CD4-positive, alpha-beta T cell (primary cell): ENCODE measurements around the gene RAPH1. TPM values are rescaled to one million over a fixed set of nuclear protein-coding genes. Genes with fewer than 3 reads are reported as not detected.

Source experiments
- ATAC-seq: fragments of 200-7000 bp; cut with Tn5 transposase; one replicate; pipeline ENCODE4 v1.10.0; 2022; ENCODE audit warnings: mild to moderate bottlenecking; ENCODE audit not compliant: poor library complexity
- CTCF ChIA-PET: fragments of 350-600 bp; sonication (Branson Sonifier 250); formaldehyde crosslinking; loops from one replicate; lab custom pipeline; 2021; ENCODE audit warnings: antibody characterized with exemption, inconsistent platforms; lab: Charles Lee
- POLR2A ChIA-PET: fragments of 350-600 bp; sonication (Branson Sonifier 250); formaldehyde crosslinking; loops from one replicate; lab custom pipeline; 2021; ENCODE audit warnings: antibody characterized with exemption, inconsistent platforms; lab: Charles Lee
- DNase-seq, 14 experiments: peaks; one replicate each; pipeline ENCODE4 v3.0.0-alpha.2; 2013 to 2020; ENCODE audit warnings: mixed read lengths in 2 of 14
- H3K27ac ChIP-seq, 2 donors: one replicate each; pipeline versions ENCODE4 v1.5.1 to v1.7.0; 2013; ENCODE audit warnings: low read length in 2 of 2, low read depth in 1 of 2, mild to moderate bottlenecking in 1 of 2
- H3K27me3 ChIP-seq, 2 experiments: 1 replicate in 1 of 2; 2 replicates in 1 of 2; pipeline versions ENCODE4 v1.6.1 to v1.7.0; 2013; ENCODE audit warnings: low read length in 2 of 2, control low read depth in 1 of 2, mild to moderate bottlenecking in 1 of 2, moderate library complexity in 1 of 2; ENCODE audit not compliant: insufficient read depth in 2 of 2, control insufficient read depth in 1 of 2
- H3K36me3 ChIP-seq: one replicate; pipeline ENCODE4 v1.6.1; 2013; ENCODE audit warnings: low read length, control low read depth; ENCODE audit not compliant: insufficient read depth
- H3K4me1 ChIP-seq: one replicate; pipeline ENCODE4 v1.6.1; 2013; ENCODE audit warnings: low read length, control low read depth; ENCODE audit not compliant: insufficient read depth
- H3K4me3 ChIP-seq: one replicate; pipeline ENCODE4 v1.5.1; 2013; ENCODE audit warnings: mild to moderate bottlenecking, low read length, moderate library complexity
- H3K9me3 ChIP-seq, 2 experiments: 1 replicate in 1 of 2; 2 replicates in 1 of 2; pipeline versions ENCODE4 v1.6.1 to v1.7.0; 2013; ENCODE audit warnings: low read length in 2 of 2, mild to moderate bottlenecking in 2 of 2, control low read depth in 1 of 2, moderate library complexity in 1 of 2; ENCODE audit not compliant: control insufficient read depth in 1 of 2, insufficient read depth in 1 of 2
- H3K27ac Mint-ChIP-seq: one replicate; pipeline ENCODE4 v1.8.0; 2020; ENCODE audit warnings: mixed read lengths
- H3K27me3 Mint-ChIP-seq: one replicate; pipeline ENCODE4 v1.8.0; 2021; ENCODE audit warnings: mixed read lengths
- H3K36me3 Mint-ChIP-seq: one replicate; pipeline ENCODE4 v1.8.0; 2021; ENCODE audit warnings: low read depth, mixed read lengths
- H3K4me1 Mint-ChIP-seq: one replicate; pipeline ENCODE4 v1.8.0; 2021; ENCODE audit warnings: low read depth, mixed read lengths
- H3K4me3 Mint-ChIP-seq: one replicate; pipeline ENCODE4 v1.8.0; 2020; ENCODE audit warnings: mild to moderate bottlenecking, mixed read lengths
- H3K9me3 Mint-ChIP-seq: one replicate; pipeline ENCODE4 v1.8.0; 2020; ENCODE audit warnings: mixed read lengths
- intact Hi-C, 2 experiments: fragments of 100-400 bp; cut with DNase I in 1 of 2; cut with micrococcal nuclease in 1 of 2; formaldehyde crosslinking; loops; one replicate each; pipeline versions ENCODE4 v1.15.1 to v1.9.0; 2023 to 2025; cut with DNase I, micrococcal nuclease
- total RNA-seq, 174 experiments: library from RNA in 2 of 174; stranded (reverse) in 2 of 174; gene quantifications; one replicate each; pipeline ENCODE4 v1.2.3 and lab custom pipeline; 2021 to 2026
- TF ChIP-seq, protein P1 (sequence below): fragments of 200-600 bp; IDR thresholded peaks from one replicate; pipeline ENCODE4 v1.8.0; 2022; ENCODE audit warnings: antibody characterized with exemption, mild to moderate bottlenecking

Gene RAPH1
- total RNA-seq, 2 experiments from 2014 or later: 4.3 to 5.8 TPM

GRCh38 chr2:203463266-203463678 is 71.8 kb downstream of the RAPH1 start:
- Mint-ChIP-seq H3K27ac (no peak overlapping the region), H3K4me3 (no peak overlapping the region), H3K36me3 (no peaks in the 10 kb centered on the region), H3K27me3 (no peaks in the 10 kb centered on the region), H3K4me1 (no peaks in the 10 kb centered on the region), H3K9me3 (no peaks in the 10 kb centered on the region)
- no peak for ATAC-seq
- no peak overlapping the region for H3K4me3 ChIP-seq
- no peaks in the 10 kb centered on the region for H3K4me1 ChIP-seq
- no peaks in the 10 kb centered on the region for H3K9me3 ChIP-seq
- CTCF ChIA-PET: no interaction called here
- TF ChIP-seq, protein P1, sequence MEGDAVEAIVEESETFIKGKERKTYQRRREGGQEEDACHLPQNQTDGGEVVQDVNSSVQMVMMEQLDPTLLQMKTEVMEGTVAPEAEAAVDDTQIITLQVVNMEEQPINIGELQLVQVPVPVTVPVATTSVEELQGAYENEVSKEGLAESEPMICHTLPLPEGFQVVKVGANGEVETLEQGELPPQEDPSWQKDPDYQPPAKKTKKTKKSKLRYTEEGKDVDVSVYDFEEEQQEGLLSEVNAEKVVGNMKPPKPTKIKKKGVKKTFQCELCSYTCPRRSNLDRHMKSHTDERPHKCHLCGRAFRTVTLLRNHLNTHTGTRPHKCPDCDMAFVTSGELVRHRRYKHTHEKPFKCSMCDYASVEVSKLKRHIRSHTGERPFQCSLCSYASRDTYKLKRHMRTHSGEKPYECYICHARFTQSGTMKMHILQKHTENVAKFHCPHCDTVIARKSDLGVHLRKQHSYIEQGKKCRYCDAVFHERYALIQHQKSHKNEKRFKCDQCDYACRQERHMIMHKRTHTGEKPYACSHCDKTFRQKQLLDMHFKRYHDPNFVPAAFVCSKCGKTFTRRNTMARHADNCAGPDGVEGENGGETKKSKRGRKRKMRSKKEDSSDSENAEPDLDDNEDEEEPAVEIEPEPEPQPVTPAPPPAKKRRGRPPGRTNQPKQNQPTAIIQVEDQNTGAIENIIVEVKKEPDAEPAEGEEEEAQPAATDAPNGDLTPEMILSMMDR: no peak
- DNase-seq: no peak
- intact Hi-C loops: no loop called here
- H3K36me3 ChIP-seq: no peaks in the 10 kb centered on the region
- H3K27ac ChIP-seq: no peak overlapping the region
- no peaks in the 10 kb centered on the region for H3K27me3 ChIP-seq
- POLR2A ChIA-PET: interaction anchor here (0.6 to 0.8 kb wide), 2 partner anchors 342 to 380 kb away, joined by 3 to 4 read pairs; no protein-coding TSS in a partner anchor

DNA sequence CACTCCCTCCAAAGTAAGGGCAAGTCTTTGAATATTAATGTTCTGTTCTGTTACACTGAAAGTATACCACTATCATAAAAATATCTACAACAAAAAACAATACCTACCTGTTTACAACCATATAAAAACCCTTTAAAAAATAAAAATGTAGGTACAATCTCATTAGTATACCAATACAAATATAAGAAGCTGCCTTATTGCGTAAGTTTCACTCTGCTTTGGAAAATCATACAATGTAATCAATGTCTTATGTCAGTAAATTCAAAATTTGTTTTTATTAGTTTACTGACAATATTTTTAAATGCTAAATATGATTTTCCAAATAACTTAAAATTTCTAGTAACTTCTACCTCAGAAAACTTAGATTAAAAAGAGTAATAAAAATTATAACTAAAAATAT is 72.8 kb downstream of the RAPH1 start:
- Histone ChIP-seq H3K4me3 (no peak overlapping the region), H3K27me3 (no peaks in the 10 kb centered on the region), H3K36me3 (no peaks in the 10 kb centered on the region), H3K4me1 (no peaks in the 10 kb centered on the region), H3K9me3 (no peaks in the 10 kb centered on the region), H3K27ac (no peak overlapping the region)
- no peak for ATAC-seq
- peaks cover 4% of the 10 kb centered on the region for H3K36me3 Mint-ChIP-seq
- H3K27ac Mint-ChIP-seq: no peak overlapping the region
- CTCF ChIA-PET: no interaction called here
- intact Hi-C loops: no loop called here
- TF ChIP-seq, protein P1: no peak
- H3K9me3 Mint-ChIP-seq: no peaks in the 10 kb centered on the region
- POLR2A ChIA-PET: no interaction called here
- no peak for DNase-seq
- H3K4me3 Mint-ChIP-seq: no peak overlapping the region
- no peaks in the 10 kb centered on the region for H3K27me3 Mint-ChIP-seq
- no peaks in the 10 kb centered on the region for H3K4me1 Mint-ChIP-seq

DNA sequence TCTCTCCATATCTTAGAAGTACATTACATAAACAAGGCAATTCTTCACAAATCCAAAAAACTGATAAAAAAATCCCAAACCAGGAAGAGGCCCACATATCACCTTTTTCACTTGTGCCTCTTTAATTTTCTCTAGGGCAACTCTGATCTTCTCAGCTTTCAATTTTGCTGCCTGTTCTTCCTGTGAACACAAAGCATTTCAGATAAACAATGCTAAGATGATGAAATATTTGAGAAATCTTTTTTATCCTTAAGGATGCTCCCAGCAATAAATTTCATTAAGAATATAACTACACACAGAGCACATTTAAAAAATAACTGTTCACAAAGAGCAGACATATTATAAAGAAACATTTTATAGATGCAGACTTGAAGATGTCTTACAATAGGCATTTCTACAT is 73.4 kb downstream of the RAPH1 start:
- Mint-ChIP-seq H3K4me1 (no peaks in the 10 kb centered on the region), H3K27ac (no peak overlapping the region), H3K27me3 (no peaks in the 10 kb centered on the region), H3K9me3 (no peaks in the 10 kb centered on the region), H3K4me3 (no peak overlapping the region), H3K36me3 (peaks cover 4% of the 10 kb centered on the region)
- no peak overlapping the region for H3K27ac ChIP-seq
- ATAC-seq: no peak
- no peaks in the 10 kb centered on the region for H3K27me3 ChIP-seq
- no peaks in the 10 kb centered on the region for H3K4me1 ChIP-seq
- POLR2A ChIA-PET: no interaction called here
- no peaks in the 10 kb centered on the region for H3K9me3 ChIP-seq
- no peak overlapping the region for H3K4me3 ChIP-seq
- intact Hi-C loops: no loop called here
- H3K36me3 ChIP-seq: no peaks in the 10 kb centered on the region
- CTCF ChIA-PET: no interaction called here
- TF ChIP-seq, protein P1: no peak
- DNase-seq: no peak
